Gastroesophageal sphincter (tissue), 4 donors: ENCODE measurements around the gene SPHKAP. TPM values are rescaled to one million over a fixed set of nuclear protein-coding genes. Genes with fewer than 3 reads are reported as not detected.

Source experiments
- ATAC-seq: fragments of 150-250 bp; one replicate; pipeline ENCODE4 v1.9.1; 2016; ENCODE audit warnings: mild to moderate bottlenecking, moderate library complexity
- H3K27ac ChIP-seq, 4 donors: fragments of 200-600 bp; sonication (generic) in 3 of 4; 1 replicate in 3 of 4; 2 replicates in 1 of 4; pipeline ENCODE4 v1.5.1; 2016 to 2019
- H3K27me3 ChIP-seq: fragments of 200-600 bp; sonication (generic); one replicate; pipeline ENCODE4 v1.5.1; 2019
- H3K36me3 ChIP-seq, 2 donors: fragments of 200-600 bp; sonication (generic); one replicate each; pipeline ENCODE4 v1.5.1; 2019; ENCODE audit warnings: control low read depth in 1 of 2
- H3K4me1 ChIP-seq, 3 donors: fragments of 200-600 bp; sonication (generic); 1 replicate in 2 of 3; 2 replicates in 1 of 3; pipeline ENCODE4 v1.5.1; 2016 to 2019; ENCODE audit warnings: control low read depth in 2 of 3
- H3K4me3 ChIP-seq, 2 donors: fragments of 200-600 bp; sonication (generic); one replicate each; pipeline ENCODE4 v1.5.1; 2019; ENCODE audit warnings: mild to moderate bottlenecking in 1 of 2, moderate library complexity in 1 of 2
- H3K9me3 ChIP-seq, 3 donors: fragments of 200-600 bp; sonication (generic); one replicate each; pipeline ENCODE4 v1.5.1; 2017 to 2019; ENCODE audit warnings: control low read depth in 2 of 3
- EP300 ChIP-seq: sonication (generic); formaldehyde crosslinking; IDR thresholded peaks from one replicate; pipeline ENCODE4 v1.6.1; 2017; ENCODE audit warnings: antibody characterized with exemption, mild to moderate bottlenecking
- POLR2A ChIP-seq, 2 donors: fragments of 450-650 bp; IDR thresholded peaks; one replicate each; pipeline ENCODE4 v1.6.1; 2017; ENCODE audit warnings: antibody characterized with exemption in 2 of 2, mild to moderate bottlenecking in 2 of 2, moderate library complexity in 1 of 2
- POLR2AphosphoS5 ChIP-seq: sonication (generic); formaldehyde crosslinking; IDR thresholded peaks from one replicate; pipeline ENCODE4 v1.6.1; 2017; ENCODE audit warnings: antibody characterized with exemption
- WGBS, 2 donors: methylation state at CpG; one replicate each; pipeline ENCODE4 v1.1.5; 2018; ENCODE audit warnings: low coverage in 1 of 2; 5-methylcytosine and 5-hydroxymethylcytosine counted together
- total RNA-seq, 4 donors: library from RNA; depleted of rRNA; stranded (reverse); fragments of >200 nt; gene quantifications; one replicate each; pipeline ENCODE4 v1.1.0, GENCODE V29; 2016
- TF ChIP-seq, protein P1 (sequence below), 4 experiments: fragments of 200-600 bp in 2 of 4; fragments of 450-650 bp in 2 of 4; sonication (generic) in 1 of 4; IDR thresholded peaks; one replicate each; pipeline ENCODE4 v1.5.1; 2017 to 2019; ENCODE audit warnings: antibody characterized with exemption in 4 of 4, mild to moderate bottlenecking in 2 of 4, moderate library complexity in 2 of 4

SPHKAP gene
- total RNA-seq, 4 donors from 2014 or later, result 0.15 to 0.47 (median 0.21) TPM

- no peaks in the 10 kb centered on the region for H3K9me3 ChIP-seq
- WGBS, 2 donors, result 40 to 42% methylated on average over 4 of the region's 4 CpGs
- no peak for TF ChIP-seq EP300
- no peak for TF ChIP-seq POLR2AphosphoS5
- TF ChIP-seq POLR2A (IDR thresholded peaks at IDR 0.05), result no peak
- TF ChIP-seq, protein P1, sequence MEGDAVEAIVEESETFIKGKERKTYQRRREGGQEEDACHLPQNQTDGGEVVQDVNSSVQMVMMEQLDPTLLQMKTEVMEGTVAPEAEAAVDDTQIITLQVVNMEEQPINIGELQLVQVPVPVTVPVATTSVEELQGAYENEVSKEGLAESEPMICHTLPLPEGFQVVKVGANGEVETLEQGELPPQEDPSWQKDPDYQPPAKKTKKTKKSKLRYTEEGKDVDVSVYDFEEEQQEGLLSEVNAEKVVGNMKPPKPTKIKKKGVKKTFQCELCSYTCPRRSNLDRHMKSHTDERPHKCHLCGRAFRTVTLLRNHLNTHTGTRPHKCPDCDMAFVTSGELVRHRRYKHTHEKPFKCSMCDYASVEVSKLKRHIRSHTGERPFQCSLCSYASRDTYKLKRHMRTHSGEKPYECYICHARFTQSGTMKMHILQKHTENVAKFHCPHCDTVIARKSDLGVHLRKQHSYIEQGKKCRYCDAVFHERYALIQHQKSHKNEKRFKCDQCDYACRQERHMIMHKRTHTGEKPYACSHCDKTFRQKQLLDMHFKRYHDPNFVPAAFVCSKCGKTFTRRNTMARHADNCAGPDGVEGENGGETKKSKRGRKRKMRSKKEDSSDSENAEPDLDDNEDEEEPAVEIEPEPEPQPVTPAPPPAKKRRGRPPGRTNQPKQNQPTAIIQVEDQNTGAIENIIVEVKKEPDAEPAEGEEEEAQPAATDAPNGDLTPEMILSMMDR (IDR thresholded peaks at IDR 0.05), result no peak
- no peak overlapping the region for H3K4me3 ChIP-seq
- no peaks in the 10 kb centered on the region for H3K36me3 ChIP-seq
- no peak for ATAC-seq
- no peak overlapping the region for H3K27ac ChIP-seq
- no peaks in the 10 kb centered on the region for H3K27me3 ChIP-seq
- no peaks in the 10 kb centered on the region for H3K4me1 ChIP-seq
Observed at GRCh38 chr2:228144961-228145360, 36.5 kb downstream of the SPHKAP start.

DNA sequence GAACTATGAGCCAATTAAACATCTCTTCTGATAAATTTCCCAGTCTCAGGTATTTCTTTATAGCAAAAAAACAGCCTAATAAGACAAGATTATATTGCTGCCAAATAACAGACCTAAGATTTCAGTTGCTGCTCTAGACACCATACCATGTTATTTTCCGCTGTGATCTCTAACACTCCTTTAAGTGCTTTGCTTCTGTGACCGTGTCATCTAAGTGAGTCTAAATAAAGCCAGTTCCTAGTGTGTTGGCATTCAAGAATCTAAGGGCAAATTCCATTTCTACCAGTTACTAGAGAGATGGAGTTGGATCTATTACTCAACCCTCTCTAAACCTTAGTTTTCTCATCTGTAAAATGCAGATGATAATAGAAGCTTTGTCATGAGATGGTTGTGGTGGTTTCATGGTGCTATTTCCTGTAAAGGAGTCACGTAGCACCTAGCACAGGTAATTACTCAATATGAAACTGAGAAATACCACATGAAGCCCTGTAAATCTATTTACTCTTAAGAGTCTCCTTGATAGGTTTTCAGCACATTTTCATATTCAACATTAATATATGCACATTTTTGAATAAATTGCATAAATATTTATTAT, 40.5 kb downstream of the SPHKAP start:
- 59 to 81% methylated on average over 3 of the region's 3 CpGs for WGBS, 2 donors
- TF ChIP-seq POLR2A (IDR thresholded peaks at IDR 0.05), result no peak
- TF ChIP-seq EP300, result no peak
- no peak for TF ChIP-seq POLR2AphosphoS5
- TF ChIP-seq, protein P1 (IDR thresholded peaks at IDR 0.05), result no peak
- ATAC-seq, result no peak
- Histone ChIP-seq H3K9me3 (no peaks in the 10 kb centered on the region), H3K4me3 (no peak overlapping the region), H3K36me3 (no peaks in the 10 kb centered on the region), H3K27ac (no peak overlapping the region), H3K27me3 (no peaks in the 10 kb centered on the region), H3K4me1 (no peaks in the 10 kb centered on the region)

GRCh38 chr2:228136027-228136426, 45.5 kb downstream of the SPHKAP start:
- 22 to 48% methylated on average over 3 of the region's 3 CpGs for WGBS, 2 donors
- TF ChIP-seq EP300 (no peak), POLR2AphosphoS5 (no peak), POLR2A (IDR thresholded peaks at IDR 0.05) (no peak)
- TF ChIP-seq, protein P1 (IDR thresholded peaks at IDR 0.05), result no peak
- no peaks in the 10 kb centered on the region for H3K4me1 ChIP-seq

GRCh38 chr2:228135300-228135699, 46.2 kb downstream of the SPHKAP start:
- Histone ChIP-seq H3K27me3 (no peaks in the 10 kb centered on the region), H3K4me3 (no peak overlapping the region), H3K36me3 (no peaks in the 10 kb centered on the region), H3K4me1 (no peaks in the 10 kb centered on the region), H3K9me3 (no peaks in the 10 kb centered on the region), H3K27ac (no peak overlapping the region)
- 64% methylated on average over 2 of the region's 2 CpGs for WGBS, 2 donors
- TF ChIP-seq POLR2AphosphoS5 (no peak), EP300 (no peak), POLR2A (IDR thresholded peaks at IDR 0.05) (no peak)
- TF ChIP-seq, protein P1 (IDR thresholded peaks at IDR 0.05), result no peak
- ATAC-seq, result no peak

More at GRCh38 chr2:228136027-228136426, 45.5 kb downstream of the SPHKAP start:
- Histone ChIP-seq H3K36me3 (no peaks in the 10 kb centered on the region), H3K4me3 (no peak overlapping the region), H3K27ac (no peak overlapping the region), H3K9me3 (no peaks in the 10 kb centered on the region), H3K27me3 (no peaks in the 10 kb centered on the region)
- ATAC-seq, result no peak

- no peaks in the 10 kb centered on the region for H3K4me1 ChIP-seq
- no peaks in the 10 kb centered on the region for H3K36me3 ChIP-seq
- H3K27me3 ChIP-seq, result no peaks in the 10 kb centered on the region
- H3K9me3 ChIP-seq, result no peaks in the 10 kb centered on the region
- no peak overlapping the region for H3K27ac ChIP-seq
- TF ChIP-seq EP300 (no peak), POLR2A (IDR thresholded peaks at IDR 0.05) (no peak), POLR2AphosphoS5 (no peak)
- TF ChIP-seq, protein P1 (IDR thresholded peaks at IDR 0.05), result no peak
- H3K4me3 ChIP-seq, result no peak overlapping the region
- 72 to 74% methylated on average over 5 to 8 of the region's 8 CpGs for WGBS, 2 donors
- ATAC-seq, result no peak
Observed at GRCh38 chr2:228131833-228132232, 49.7 kb downstream of the SPHKAP start.
